CD4-positive, alpha-beta T cell treated with Interleukin-4 for 1 hour (primary cell): ENCODE results near the gene ATP2A1.
"Not testable (repeated sequence)": the region's sequence is repeated elsewhere in the genome, so short reads cannot be mapped to it uniquely, and the experiment has no call there.

ENCODE experiments used
- DNase-seq, 2 donors: peaks; one replicate each; pipeline ENCODE4 v3.0.0-alpha.2; 2020 to 2022

The ATP2A1 gene

DNA sequence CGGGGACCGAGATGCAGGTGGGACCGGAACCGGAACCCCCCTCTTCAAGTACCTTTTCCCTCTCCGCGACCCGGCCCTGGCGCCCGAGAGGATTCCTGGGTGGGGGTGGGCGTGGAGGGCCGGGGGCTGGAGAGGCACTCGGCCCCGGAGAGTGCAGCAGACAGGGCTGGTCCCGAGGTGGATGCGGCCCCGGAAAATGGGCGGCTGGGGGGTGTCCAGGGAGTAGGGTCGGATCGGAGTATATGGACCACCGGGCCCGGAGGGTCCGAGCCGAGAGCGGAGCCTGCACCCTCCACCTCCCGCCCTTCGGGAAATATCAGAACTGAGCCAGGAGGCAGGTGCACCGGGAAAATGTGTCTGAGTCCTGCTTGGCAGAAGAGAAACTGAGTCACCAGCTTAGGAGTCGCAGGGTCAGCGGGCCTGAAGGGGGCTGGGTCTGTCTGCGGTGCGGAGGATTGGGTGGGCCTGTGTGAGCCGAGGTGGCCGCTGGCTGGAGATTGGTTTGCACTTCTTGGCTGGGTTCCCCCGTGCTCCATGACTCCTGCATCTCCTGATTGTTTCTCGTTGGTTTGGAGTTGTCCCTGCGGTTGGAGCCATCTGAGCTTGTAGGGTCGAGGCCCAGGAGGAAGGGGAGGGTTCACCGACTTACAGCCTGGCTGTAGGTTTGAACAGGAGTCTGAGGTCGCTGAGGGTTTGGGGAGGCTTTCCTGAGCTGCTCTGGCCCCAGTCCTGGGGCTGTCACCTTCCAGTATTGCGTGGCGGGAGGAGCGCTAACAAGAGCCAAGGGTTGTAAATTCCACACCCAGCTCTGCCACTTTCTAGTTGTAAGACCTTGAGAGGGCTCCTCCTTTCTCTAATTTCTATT, 14.1 kb upstream of the ATP2A1 start:
- peak in 1 of 2 donors; percentile 31 for DNase-seq

DNA sequence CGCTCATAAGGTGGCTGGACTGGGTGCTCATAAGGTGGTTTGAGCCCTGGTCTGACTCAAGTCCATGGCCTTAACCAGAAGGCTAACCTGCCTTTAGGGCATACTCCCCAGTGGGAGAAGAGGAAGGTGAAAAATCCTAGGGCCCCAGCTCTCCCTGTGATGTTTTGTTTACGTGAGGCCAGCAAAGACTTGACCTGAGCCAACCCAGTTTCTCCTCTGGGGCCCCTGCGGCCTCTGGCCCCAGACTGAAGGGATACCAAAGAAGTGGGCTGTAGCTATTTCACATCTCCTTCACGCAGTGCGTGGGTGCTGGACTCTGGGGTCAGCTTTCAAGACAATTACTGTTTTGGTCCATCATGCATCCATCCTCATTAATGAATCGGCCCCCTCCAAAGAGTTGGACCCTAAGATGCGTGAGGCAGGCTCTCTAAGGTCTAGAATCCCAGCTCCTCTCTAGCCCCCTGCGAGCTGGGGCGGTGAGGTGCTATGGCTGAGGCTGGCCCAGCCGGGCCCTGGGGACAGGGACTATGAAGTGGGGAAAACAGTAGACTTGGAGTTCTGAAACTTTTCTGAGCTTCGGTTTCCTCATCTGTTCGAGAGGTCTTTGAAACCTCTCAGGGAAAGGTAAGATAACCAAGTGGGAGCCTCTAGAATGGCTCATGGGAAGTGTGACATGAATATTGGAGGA, 13.1 kb upstream of the ATP2A1 start:
- DNase-seq = no peak

GRCh38 chr16:28865722-28866453, 12.4 kb upstream of the ATP2A1 start:
- DNase-seq = no peak

- DNase-seq = no peak
Measured at GRCh38 chr16:28866454-28866804, 11.9 kb upstream of the ATP2A1 start.

GRCh38 chr16:28867241-28867640, 11.0 kb upstream of the ATP2A1 start:
- DNase-seq = no peak

DNA sequence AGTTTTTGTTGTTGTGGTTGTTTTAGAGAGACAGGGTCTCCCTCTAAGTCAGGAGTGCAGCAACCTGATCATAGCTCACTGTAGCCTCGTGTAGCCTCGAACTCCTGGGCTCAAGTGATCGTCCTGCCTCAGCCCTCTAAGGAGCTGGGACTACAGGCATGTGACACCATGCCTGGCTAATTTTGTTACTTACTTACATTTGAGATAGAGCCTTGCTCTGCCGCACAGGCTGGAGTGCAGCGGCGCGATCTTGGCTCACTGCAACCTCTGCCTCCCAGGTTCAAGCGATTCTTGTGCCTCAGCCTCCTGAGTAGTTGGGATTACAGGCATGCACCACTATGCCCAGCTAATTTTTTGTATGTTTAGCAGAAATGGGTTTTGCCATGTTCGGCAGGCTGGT, 10.6 kb upstream of the ATP2A1 start:
- DNase-seq = not testable (repeated sequence)

DNA sequence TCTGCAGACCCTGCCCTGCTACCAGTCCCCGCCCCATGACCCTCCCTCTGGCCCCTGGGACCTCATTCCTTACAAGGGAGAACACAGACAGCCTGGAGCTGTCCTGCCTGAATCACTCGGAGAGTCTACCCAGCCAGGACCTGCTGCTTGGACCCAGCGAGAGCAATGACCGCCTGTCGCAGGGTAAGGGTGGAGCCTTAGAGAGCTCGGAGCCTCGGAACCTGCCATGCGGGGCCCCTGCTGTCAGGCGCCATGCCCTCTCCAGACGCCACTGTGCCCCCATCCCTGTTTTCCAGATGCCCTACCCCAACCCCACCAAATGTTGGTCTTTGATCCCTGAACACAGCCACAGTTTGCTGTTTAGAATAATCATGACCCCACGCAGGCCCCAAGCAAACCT, 9.1 kb upstream of the ATP2A1 start:
- DNase-seq = no peak

GRCh38 chr16:28872952-28873351, 5.3 kb upstream of the ATP2A1 start:
- DNase-seq = no peak

GRCh38 chr16:28873543-28874201, 4.6 kb upstream of the ATP2A1 start:
- DNase-seq = peak; percentile 51 to 67

- DNase-seq = no peak
Measured at GRCh38 chr16:28874406-28874805, 3.9 kb upstream of the ATP2A1 start.

DNA sequence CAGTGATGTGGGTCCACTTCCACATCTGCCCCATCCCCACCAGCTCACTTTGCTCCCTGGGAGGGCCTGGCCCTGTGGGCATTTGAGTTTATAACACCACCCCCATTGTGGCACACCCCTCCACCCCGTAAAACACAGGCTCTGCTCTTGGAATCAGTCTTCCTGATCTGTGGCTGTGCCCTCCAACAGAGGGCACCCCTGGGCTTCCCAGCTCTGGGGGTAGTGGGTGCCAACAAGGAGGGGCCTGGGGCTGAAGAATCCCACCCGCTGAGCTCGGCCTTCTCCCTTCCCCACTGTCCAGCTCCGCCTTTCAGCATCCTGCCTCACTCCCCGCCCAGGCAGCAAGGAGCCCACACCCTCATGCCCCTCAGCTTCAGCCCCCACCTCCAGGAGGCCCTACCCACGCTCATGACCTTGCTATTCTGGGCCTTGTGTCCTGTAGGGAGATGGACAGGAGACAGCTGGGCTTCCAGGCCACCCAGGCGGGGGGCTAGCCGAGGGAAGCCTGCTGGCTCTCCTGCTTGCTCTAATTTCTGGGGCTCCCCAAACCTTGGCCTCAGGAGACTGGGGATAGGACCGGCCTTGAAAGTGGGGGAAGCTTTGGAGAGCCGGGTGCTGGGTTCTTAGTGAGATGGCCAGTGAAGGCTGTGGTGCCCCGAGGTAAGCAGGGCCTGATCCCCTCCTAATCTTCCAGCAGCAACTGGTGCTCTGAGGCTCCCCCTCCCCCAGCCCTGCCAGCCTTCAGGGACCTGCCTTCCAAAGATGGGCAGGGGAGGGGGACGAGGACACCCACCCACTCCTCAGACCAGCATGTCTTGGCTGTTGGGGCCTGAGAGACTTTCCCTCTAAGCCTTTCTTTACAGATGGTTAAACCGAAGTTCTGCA, 2.9 kb upstream of the ATP2A1 start:
- no peak for DNase-seq

GRCh38 chr16:28876019-28876659, 2.1 kb upstream of the ATP2A1 start:
- DNase-seq = no peak

DNA sequence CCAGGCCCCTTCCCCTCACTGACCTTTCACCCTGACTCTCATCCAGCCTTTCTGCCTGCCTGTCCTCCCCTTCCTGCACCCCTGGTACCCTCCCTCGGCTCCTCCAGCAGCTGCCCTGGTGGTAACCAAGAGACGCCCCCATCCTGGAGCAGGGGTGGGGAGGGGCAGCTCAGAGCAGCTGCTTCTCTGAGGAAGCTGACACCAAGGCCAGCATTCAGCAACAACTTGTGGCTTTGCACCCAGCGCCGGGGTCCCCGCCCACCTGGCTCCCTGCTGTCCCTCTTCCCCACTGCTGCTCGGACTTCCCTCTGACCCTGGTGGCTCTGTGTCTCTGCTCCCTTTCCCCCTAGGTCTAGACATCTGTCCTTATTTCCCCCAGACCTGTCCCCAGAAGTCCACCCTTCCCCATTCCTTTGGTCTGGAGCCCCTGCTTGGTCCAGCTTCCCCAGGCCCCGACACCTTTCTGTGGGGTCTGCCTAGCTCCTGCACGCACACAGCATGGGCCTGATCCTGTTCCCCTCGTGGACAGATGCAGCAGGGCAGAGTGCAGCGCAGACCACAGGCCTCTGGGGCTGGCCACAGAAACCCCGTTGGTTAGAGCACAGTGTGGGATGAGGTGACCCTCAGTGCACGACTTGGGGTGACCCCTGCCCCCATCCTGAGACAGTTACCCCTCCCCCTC, 1.2 kb upstream of the ATP2A1 start:
- no peak for DNase-seq

- DNase-seq = no peak
Measured at GRCh38 chr16:28877655-28878000, 660 bp upstream of the ATP2A1 start.

GRCh38 chr16:28879261-28879840, 1.1 kb downstream of the ATP2A1 start:
- DNase-seq = no peak

GRCh38 chr16:28879841-28880588, 1.7 kb downstream of the ATP2A1 start:
- peak; percentile 88 to 91 for DNase-seq

DNA sequence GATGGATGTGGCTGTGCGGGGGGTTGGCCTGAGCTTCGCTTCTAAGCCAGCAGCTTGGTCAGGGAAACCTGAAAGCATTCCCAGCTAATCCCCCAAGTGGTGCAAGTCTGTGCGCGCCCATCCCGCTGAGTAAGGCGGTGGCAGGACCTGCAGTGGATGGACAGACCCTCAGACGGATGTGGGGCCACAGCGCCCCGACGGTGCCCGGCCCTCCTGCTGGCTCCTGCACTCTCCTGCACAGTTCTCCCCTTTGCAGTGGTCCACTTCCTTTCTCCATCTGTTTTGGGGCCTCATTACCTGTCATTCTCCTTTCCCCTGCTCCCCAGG, 2.3 kb downstream of the ATP2A1 start:
- DNase-seq = no peak

DNA sequence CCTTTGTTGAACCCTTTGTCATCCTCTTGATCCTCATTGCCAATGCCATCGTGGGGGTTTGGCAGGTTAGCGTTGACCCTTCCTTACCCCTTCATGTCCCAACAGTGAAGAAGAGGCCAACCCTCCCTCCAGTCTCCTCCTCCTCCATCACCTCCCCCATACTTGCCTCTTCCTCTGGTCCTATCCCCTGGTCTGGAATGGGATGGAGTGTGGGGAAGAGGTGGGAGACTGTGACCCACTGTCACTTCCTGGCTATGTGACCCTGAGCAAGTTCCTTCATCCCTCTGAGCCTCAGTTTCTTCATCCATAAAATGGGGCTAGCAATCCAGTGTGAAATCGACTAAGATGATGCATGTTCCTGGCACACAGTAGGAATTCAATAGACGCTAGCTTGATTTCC, 2.7 kb downstream of the ATP2A1 start:
- no peak for DNase-seq

DNA sequence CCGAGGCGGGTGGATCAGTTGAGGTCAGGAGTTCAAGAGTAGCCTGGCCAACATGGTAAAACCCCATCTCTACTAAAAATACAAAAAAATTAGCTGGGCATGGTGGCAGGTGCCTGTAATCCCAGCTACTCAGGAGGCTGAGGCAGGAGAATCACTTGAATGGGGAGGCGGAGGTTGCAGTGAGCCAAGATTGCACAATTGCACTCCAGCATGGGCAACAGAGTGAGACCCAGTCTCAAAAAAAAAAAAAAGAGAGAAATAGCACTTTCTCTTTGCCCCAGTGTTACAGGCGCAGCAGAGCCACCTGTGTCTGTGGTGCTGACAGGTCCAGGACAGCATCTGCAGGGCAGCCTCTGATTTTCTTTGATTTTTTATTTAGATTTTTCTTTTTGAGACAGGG, 3.3 kb downstream of the ATP2A1 start:
- DNase-seq = not testable (repeated sequence)

DNA sequence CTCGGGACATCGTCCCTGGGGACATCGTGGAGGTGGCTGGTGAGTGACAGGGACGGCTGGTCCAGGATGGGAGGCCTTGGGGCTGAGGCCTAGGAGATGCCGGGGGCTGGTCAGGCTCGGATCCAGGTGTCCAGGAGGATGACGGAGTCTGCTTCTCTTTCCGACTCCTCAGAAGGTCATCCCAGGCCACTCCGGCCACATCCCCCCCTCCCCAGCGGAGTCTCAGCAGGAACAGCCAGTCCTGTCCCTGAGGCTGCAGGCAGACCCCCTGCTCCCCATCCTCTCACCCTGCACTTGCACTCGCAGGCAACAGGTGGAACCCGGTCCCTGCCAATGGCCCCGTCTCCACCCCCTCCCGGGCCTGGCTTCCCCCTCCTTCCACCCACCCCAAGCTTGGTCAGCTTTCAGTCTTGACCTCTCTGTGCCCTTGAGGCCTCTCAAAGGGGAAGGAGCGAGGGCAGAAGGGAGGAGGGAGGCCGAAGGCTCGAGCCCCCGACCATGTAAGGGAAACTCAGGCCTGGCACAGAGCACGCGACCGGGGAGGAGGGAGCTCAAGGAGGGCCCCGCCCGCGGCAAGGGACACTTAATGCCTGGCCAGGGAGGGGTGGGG, 4.4 kb downstream of the ATP2A1 start:
- no peak for DNase-seq
